DMS114 treated with DMSO at 0.1 percent for 48 hours (cell line): ENCODE data around the gene IL36G.
"Not testable (repeated sequence)": the region's sequence is repeated elsewhere in the genome, so short reads cannot be mapped to it uniquely, and the experiment has no call there.

Experiments used
- DNase-seq: peaks from one replicate; lab custom pipeline; 2025; ENCODE audit not compliant: unreplicated experiment; lab: John Stamatoyannopoulos, UW

IL36G gene

DNA sequence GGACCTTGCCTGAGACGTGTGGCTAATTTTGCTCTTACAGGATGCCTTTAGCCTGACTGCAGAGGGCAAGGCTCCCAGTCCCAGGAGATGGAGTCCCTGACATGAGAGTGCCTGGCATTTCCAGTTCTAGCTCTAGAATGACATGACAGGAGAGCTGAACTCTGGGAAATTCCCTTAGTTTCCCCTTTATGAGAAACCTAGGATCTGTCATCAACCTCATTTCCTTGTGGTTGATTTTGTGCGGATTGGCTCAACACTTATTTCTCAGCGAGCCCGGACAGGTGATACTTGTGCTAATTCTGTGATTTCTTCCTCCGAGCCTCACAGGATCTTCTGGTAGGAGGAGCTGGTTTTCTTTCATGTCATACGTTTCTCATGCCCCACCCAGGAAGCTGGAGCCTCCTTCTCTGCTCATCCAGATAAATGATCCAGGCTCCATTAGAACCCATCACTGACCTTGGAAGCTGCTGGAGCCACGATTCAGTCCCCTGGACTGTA, at the start of gene IL36G:
IL36G (plus strand) TSS at position 448 of the 498 bp plus-strand sequence. CDS start 633 bp downstream, outside the sequence.
- no peak for DNase-seq

DNA sequence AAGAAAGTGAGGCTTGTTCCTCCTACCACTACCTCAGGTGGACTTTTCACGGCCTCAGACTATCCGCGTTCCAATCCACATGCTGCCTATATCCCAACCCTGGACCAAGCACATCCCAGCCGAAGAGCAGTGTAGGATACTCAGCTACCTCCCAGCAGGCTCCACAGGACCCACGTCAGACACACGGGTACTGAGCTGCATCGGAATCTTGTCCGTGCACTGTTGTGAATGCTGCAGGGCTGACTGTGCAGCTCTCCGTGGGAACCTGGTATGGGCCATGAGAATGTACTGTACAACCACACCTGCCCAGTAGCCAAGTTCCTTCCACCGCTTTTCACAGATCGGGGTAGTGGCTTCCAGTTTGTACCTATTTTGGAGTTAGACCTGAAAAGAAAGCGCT, 44.5 kb upstream of the IL36G start:
- DNase-seq = no peak

DNA sequence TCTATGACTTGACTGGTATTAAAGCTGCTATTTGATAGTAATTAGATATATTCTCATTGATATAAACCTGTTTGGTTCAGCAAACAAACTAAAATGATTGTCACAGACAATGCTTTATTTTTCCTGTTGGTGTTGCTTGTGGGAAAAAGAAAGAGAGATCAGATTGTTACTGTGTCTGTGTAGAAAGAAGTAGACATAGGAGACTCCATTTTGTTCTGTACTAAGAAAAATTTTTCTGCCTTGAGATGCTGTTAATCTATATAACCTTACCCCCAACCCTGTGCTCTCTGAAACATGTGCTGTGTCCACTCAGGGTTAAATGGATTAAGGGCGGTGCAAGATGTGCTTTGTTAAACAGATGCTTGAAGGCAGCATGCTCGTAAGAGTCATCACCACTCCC, 43.7 kb upstream of the IL36G start:
- not testable (repeated sequence) for DNase-seq

DNA sequence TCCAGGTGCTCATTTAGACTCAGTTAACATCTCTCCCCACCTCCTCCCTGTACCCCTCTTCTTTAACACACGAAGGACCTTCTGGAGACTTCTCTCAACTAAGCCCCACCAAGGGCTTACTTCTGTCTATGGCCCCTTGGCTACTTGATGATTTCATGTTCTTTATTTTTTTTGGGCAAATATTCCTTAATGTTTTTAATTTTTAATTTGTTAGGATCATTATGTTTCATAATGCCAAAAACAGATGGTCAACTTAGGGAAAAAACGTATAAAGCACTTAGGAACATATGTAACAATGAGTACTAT, 40.9 kb upstream of the IL36G start:
- DNase-seq = no peak

DNA sequence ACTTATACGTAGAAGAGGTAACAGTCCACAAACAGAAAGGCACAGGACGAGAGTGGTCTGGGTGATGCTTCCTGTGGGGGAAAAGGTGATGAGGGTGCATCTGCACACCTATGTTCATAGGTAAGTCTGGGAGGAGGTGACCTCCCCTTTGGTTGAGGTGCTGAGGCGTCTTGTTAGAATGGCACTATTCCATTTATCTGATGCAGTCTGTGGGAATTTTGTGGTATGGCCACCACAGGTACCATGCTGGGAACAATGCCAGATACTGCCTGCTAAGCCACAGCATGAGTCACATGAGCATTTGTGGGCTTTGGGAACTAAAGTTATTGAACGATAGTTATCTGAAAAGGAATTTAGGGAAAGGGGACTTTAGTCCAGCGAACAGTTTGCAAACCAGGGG, 38.9 kb upstream of the IL36G start:
- DNase-seq = no peak

DNA sequence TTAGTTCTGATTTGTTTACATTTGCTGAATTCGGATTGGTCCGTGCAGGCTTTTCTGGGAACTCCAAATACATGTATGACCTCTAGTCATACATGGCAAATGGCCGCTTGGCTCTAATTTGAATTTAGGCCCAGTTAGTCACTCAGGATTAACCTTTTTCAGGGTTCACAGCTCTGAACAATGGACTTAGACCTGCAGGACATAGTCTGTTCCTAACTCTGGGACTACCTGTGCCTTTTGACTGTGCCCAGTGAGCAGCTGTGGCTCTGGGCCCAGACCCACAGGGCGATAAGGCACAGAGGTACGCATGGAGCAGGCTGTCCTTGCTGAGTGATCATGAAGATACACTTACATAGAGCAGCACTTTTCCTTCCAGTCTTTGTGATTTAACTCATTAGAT, 38.4 kb upstream of the IL36G start:
- no peak for DNase-seq

DNA sequence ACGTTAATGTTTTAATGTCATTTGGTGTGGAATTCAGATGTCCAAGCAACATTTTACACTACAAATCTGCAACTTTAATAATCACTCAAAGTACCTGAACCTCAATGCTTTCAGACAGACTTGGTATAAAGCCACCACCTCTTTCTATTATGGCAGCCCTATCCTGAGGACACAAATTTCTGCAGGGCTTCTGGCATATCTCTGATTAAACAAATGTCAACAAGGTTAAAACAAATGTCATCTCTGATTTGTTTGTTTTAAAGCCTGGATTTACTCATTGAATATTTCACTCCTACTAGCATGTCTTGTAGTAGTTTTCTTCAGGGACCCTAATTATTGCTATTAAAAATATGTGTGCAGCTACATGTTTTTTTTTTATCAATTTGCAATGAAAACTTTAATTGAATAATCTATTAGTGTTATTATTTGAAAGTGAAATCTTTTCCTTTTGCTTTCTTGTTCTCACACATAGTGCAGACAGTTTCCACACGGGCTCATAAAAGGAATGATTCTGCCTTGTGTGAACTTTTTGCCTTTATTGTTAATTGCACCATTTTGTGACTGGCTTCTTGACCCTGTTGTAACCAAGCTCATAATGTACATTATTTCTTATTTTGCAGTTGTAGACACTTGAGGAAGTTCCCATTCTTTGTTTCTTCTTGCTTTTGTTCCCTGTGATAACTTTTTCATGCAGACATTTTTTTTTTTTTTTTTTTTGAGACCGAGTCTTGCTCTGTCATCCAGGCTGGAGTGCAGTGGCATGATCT, 36.8 kb upstream of the IL36G start:
- DNase-seq = no peak

DNA sequence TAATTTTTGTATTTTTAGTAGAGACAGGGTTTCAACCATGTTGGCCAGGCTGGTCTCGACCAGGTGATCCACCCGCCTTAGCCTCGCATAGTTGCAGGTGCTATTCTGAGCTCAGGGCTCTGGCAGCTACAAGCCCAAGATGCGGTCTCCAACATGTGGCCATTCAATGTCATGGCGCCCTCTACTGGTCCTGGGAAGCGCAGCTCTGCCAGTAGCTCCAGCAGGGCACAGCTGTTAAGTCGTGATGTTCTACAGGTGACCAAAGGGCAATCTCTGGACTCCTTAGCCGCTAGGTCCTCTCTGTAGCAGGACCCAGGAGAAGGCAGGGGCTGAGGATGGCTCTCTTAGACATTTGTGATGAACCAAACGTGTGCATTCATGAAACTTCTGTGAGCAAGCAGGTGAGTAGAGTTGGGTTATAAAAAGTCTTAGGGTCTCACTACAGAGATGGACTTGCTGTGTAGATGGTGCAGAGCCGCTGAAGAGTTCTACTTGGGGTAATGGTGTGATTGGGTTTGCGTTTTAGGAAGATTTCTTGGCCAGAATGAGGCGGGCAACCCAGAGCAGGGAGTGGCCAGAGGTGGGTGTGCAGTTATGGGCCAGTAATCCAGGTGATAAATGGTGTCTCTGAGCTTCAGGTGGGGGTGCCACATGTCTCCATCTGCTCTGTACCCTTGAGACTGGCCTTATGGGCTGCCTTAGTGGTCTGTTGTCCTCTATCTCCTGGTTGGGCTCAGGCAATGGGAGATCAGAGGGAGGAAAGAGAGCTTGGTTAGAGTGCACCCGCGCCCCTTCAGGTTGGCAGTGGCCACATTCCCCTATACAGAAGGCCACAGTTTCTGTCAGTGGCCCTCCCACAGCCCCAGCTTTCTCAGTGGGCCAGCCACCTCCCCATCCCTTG, 35.8 kb upstream of the IL36G start:
- peak; percentile 22 for DNase-seq

DNA sequence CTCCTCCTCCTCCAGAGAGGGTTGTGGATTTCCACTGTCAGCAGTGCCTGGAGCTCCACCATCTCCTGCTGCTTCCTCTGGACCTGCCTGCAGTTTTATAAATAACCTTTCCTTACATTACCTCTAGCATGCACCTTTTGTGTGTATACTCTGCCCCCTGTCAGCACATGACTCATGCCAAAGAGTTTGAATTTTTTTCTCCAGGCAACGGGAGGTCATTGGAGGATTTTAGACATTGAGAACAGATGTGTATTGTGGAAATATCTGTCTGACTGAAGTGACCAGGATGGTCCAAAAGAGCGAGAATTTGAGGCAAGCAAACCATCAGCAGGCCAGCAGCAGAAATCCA, 35.2 kb upstream of the IL36G start:
- no peak for DNase-seq

DNA sequence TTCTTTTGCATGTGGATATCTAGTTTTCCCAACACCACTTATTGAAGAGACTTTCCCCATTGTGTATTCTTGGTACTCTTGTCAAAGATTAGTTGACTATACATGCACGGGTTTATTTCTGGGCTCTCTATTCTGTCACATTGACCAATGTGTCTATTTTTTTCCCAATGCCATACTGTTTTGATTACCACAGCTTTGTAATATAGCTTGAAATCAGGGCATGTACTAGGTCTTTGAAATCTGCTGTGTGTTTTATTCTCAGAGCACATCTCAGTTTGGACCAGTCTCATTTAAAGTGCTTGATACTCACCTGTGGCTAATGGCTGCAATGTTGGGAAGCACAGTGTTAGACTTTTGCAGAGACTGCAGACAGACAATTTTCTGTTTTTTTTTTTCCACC, 32.8 kb upstream of the IL36G start:
- DNase-seq = no peak

DNA sequence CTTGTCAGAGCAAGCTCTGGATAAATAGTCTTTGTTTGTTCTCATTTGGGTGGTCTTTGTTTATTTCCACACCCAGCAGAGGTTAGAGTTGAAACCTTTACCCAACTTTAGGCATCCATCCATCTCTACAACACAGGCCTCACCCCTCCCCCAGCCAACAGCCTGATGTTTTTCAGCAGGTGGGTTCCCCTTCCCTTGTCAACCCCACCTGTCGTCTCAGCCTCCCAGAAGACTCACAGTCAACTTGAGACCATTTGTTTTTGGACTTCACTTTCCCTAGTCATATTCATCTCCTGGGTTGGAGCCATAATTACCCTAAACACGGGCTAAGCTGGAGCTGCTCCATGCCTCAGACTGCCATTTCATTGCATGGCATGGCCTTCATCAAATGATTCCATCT, 31.7 kb upstream of the IL36G start:
- no peak for DNase-seq

DNA sequence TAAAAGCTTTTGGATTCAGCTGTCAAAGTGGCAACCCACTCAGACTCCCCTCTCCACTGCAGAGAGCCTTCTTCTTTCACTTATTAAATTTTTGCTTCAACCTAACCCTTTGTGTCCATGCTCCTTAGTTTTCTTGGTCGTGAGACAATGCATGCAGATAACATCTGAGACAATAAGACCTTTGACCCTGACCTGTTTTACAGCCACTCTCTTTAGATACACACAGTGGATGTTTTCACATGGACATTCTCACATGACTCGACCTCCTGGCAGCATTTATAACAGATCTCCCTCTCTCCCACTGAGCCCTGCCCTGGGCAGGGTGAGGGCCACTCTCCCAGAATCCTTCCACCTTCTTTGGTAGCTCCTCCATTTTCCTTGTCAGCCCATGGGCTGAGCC, 30.4 kb upstream of the IL36G start:
- no peak for DNase-seq

DNA sequence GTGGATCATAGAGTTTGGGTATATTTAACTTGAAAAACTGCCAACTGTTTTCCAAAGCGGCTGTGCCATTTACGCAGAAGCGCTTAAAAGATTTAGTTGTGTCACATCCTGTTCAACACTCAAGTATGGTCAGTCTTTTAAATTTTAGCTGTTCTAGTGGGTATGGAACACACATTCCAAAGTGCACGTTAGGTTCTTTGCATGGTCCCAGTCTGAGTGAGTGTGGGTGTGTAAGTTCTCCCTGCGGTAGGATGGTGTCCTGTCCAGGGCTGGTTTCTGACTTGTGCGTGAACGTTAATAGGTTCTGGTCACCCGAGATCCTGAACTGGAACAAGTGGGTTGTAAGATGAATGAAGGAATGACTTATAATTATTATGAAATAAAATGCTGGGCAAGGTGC, 28.4 kb upstream of the IL36G start:
- DNase-seq = no peak

DNA sequence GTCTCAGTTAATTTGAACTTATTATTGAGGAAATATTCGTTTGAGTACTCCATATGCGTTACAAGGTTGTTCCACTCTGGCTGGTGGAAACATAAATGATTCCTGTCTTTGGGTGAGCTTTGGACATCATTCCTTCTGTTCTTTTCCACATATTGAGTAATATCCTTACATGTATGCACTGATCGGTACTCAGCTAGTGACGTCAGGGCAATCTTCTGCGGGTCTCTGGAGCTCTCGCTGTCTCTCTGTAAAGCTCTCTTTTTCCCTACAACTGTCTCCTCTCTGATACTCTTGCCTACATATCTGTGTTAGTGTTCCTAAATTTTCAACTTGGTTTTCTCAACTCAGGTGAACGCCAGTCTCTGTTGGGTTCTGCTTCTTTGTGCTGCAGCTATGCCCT, 23.4 kb upstream of the IL36G start:
- no peak for DNase-seq

DNA sequence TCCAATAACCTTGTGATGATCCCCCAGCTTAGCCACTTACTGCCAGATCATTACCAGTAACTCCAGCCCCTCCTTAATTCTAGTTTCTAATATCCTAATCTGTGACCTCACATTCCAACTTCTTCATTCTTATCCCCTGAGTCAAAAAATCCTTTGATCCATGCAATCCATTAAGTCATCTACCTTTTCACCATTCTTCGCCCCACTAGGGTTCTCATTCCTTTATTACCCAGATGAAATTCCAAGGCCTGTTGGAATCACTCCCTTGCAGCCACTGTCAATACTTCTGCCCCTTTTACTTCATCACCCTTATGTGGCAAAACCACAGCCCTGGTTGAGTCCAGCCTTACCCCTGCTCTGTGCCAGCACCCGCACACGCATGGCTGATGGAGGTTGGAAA, 20.3 kb upstream of the IL36G start:
- no peak for DNase-seq

DNA sequence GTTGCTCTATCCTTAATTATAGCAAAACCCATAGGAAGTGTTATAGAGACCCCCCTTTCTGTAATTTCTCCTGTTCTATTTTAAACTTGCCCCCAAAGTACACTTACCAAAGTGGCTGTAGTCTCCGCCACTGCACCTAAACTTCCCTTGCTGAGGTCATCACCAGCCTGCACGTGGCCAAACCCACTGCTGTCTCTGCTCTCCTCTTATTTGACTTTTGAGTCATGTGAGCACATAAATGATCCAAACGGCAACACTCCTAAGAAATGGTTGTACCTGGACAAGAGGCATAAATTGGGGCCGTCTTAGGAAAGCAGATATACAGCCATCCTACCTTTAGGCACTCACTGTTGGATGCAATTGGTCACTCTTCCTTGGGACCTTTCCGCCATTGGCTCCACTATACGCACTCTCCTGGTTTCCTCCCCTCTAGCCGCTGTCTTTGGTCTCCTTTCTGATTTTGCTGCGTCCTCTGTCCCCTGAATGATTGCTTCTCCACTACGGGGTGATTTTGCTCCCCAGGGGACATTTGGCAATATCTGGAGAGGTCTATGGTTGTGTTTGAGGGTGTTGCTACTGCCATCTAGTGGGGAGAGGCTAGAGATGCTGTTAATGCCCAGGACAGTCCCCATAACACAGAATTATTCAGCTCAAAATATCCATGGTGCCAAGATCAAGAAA, 19.2 kb upstream of the IL36G start:
- DNase-seq = peak; percentile 25

DNA sequence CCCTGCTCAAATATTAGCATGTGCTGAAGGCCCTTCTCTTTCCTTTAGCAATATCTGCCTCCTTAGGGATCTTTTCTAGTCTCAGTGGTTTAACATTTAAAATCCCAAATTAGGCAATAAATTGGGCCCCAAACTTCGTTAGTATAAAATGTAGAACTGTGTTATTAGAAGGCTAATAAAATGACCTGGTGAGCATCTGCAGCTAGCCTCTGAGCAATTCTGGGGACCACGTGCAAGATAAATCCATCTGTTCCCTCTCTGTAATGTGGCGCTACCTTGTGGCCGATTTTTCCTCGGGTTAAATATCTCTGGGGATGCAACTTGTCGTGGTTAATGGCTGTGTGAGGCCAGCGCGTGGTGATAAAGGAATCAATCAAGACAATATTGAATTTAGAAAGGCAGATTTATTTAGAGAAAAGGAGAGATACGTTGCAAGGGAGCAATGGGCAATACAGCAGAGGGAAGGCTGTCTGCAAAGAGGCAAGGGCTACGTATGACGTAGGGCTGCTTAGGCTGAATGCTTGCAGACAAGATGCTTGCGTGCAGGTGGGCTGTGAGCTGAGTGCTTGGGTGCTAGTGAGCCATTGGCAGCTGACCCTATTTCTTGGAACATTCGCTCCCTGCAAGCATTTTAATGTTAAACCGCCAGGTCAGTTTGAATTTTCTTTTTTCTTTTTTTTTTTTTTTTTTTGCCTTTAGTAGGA, 18.5 kb upstream of the IL36G start:
- DNase-seq = no peak

DNA sequence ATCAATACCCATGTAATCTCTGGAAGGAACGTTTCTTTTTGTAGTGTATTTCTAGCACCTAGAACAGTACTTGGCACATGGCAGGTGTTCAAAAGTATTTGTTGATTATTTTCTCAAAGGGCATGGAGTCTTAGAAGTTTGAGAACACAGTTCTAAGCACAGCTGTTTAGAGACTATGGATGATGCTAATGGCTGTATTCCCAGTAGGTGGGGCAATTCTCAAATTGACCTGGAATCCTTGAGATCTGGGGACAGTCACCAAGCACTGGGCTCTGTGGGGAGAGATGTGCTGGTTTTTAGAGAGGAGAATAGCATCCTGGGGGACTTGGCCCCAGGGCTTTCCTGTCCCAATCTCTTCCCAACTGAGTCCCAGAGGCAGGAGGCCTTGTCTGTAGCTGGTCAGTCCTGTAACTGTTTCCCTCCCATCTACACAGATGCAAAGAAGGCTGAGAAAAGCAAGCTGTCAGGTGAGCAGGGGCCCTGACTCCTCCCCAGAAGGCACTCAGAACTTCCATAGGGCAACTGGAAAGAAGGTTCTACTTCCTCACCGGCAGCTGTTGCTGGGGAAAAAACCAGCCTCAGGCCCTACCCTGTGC, 17.5 kb upstream of the IL36G start:
- DNase-seq = no peak

DNA sequence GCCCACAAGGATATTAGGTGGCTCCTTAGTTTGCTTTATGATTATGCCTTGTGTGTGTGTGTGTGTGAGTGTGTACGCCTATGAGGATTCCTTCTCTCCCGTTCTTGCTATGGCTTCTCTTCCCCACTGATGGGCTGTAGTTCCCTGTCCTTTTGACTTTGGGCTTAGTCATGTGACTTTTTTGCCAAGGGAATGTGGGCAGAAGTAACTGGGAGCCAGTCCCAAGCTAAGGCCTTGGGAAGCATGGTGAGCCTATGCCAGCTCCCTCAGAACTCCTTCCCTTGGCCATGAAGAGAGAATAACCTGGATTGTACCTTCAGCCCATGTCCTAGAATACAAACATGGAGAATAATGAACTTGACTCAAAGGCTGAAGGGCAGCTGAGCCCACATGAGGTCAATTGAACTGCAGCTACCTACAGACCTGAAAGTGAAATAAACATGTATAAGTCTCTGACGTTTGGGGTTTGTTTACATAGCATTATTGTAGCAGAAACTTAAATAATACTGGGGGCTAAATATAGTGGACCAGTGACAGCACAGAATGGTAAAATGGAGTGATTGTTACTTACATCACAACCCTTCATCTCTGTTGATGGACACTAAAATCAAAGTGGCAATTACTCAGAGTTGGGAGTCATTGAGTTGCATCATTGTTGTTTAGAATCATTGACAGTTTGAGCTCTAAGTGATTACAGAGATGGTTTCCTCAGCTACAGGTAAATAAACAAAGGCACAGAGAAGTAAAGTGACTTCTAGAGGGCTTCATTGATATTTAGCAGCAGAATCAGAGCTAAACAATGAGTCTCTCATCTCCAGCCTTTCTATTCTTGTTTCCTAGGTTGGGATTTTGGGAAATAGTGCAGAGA, 15.3 kb upstream of the IL36G start:
- DNase-seq = no peak

DNA sequence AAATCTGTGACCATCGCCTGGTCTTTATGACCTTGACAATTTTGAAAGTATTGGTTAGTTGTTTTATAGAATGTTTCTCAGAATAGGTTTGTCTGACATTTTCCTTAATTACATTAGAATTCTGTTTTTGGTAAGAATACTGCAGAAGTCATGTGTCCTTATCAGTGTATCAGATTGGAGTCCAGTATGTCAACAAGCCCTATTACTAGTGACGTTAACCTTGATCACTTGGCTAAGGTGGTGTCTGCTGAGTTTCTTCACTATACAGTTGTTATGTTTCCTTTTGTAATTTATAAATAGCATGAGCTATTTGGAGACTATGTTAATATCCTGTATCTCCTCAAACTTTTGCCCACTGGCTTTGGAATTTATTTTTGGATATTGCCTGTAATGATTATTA, 10.8 kb upstream of the IL36G start:
- DNase-seq = no peak
